Liver (tissue), 9 donors: ENCODE measurements around the gene FRAS1. TPM values are rescaled to one million over a fixed set of nuclear protein-coding genes. Genes with fewer than 3 reads are reported as not detected.

Source experiments
- DNase-seq: peaks from one replicate; pipeline ENCODE4 v3.0.0-alpha.2; 2017; ENCODE audit warnings: low spot score
- H3K27ac ChIP-seq, 2 donors: one replicate each; pipeline ENCODE4 v1.7.0; 2013; ENCODE audit warnings: inconsistent platforms in 2 of 2, low read length in 2 of 2, control low read depth in 1 of 2, low read depth in 1 of 2, mild to moderate bottlenecking in 1 of 2
- H3K27me3 ChIP-seq, 4 donors: one replicate each; pipeline versions ENCODE4 v1.6.1 to v1.7.0; 2013; ENCODE audit warnings: low read length in 3 of 4, inconsistent platforms in 1 of 4, mild to moderate bottlenecking in 1 of 4, moderate library complexity in 1 of 4; ENCODE audit not compliant: control insufficient read depth in 4 of 4, insufficient read depth in 4 of 4
- H3K36me3 ChIP-seq, 4 donors: one replicate each; pipeline versions ENCODE4 v1.6.1 to v1.7.0; 2013; ENCODE audit warnings: low read length in 3 of 4, mild to moderate bottlenecking in 3 of 4, low read depth in 1 of 4, moderate library complexity in 1 of 4; ENCODE audit not compliant: control insufficient read depth in 4 of 4, insufficient read depth in 3 of 4
- H3K4me1 ChIP-seq, 4 donors: one replicate each; pipeline versions ENCODE4 v1.6.1 to v1.7.0; 2013; ENCODE audit warnings: low read length in 3 of 4, mild to moderate bottlenecking in 3 of 4, moderate library complexity in 1 of 4; ENCODE audit not compliant: control insufficient read depth in 4 of 4, insufficient read depth in 4 of 4
- H3K4me3 ChIP-seq, 3 donors: one replicate each; pipeline versions ENCODE4 v1.6.1 to v1.7.0; 2013; ENCODE audit warnings: low read length in 3 of 3, control low read depth in 1 of 3, low read depth in 1 of 3, mild to moderate bottlenecking in 1 of 3
- H3K9ac ChIP-seq, 2 donors: one replicate each; pipeline ENCODE4 v1.7.0; 2013; ENCODE audit warnings: low read length in 2 of 2, mild to moderate bottlenecking in 2 of 2, moderate library complexity in 2 of 2, control low read depth in 1 of 2, low read depth in 1 of 2
- H3K9me3 ChIP-seq, 4 donors: one replicate each; pipeline versions ENCODE4 v1.6.1 to v1.7.0; 2013; ENCODE audit warnings: low read length in 3 of 4; ENCODE audit not compliant: control insufficient read depth in 4 of 4
- CTCF ChIP-seq: fragments of 150-350 bp; IDR thresholded peaks from 2 replicates; pipeline ENCODE4 v1.5.1; 2017; ENCODE audit warnings: improper control_type of control experiment, low read depth, low read length; ENCODE audit not compliant: missing input control
- EGR1 ChIP-seq, 2 donors: IDR thresholded peaks; 2 replicates each; pipeline ENCODE4 v1.6.1; 2016 to 2018; ENCODE audit warnings: antibody characterized with exemption in 2 of 2, low read depth in 2 of 2
- FOXA1 ChIP-seq: IDR thresholded peaks from 2 replicates; pipeline ENCODE4 v1.6.1; 2016; ENCODE audit warnings: antibody characterized with exemption
- FOXA2 ChIP-seq: IDR thresholded peaks from 2 replicates; pipeline ENCODE4 v1.6.1; 2016; ENCODE audit warnings: antibody characterized with exemption
- GABPA ChIP-seq, 2 donors: IDR thresholded peaks in 1 of 2; conservative IDR thresholded peaks in 1 of 2; 2 replicates each; pipeline ENCODE4 v1.6.1; 2016; ENCODE audit warnings: antibody characterized with exemption in 2 of 2, mild to moderate bottlenecking in 1 of 2, moderate library complexity in 1 of 2
- HNF4A ChIP-seq, 2 donors: conservative IDR thresholded peaks; 2 replicates each; pipeline ENCODE4 v1.6.1; 2016; ENCODE audit warnings: antibody characterized with exemption in 2 of 2, mild to moderate bottlenecking in 2 of 2
- HNF4G ChIP-seq: IDR thresholded peaks from 2 replicates; pipeline ENCODE4 v1.6.1; 2016; ENCODE audit warnings: antibody characterized with exemption
- MAX ChIP-seq: IDR thresholded peaks from 2 replicates; pipeline ENCODE4 v1.6.1; 2016; ENCODE audit warnings: antibody characterized with exemption
- NR2F2 ChIP-seq: IDR thresholded peaks from 2 replicates; pipeline ENCODE4 v1.6.1; 2016; ENCODE audit warnings: antibody characterized with exemption
- RAD21 ChIP-seq, 2 donors: IDR thresholded peaks; 2 replicates each; pipeline ENCODE4 v1.6.1; 2016; ENCODE audit warnings: antibody characterized with exemption in 2 of 2, mild to moderate bottlenecking in 2 of 2
- REST ChIP-seq: IDR thresholded peaks from 2 replicates; pipeline ENCODE4 v1.6.1; 2016; ENCODE audit warnings: antibody characterized with exemption, mild to moderate bottlenecking
- RXRA ChIP-seq, 2 donors: IDR thresholded peaks; 2 replicates each; pipeline ENCODE4 v1.6.1; 2017 to 2018; ENCODE audit warnings: antibody characterized with exemption in 2 of 2, mild to moderate bottlenecking in 1 of 2
- TAF1 ChIP-seq: conservative IDR thresholded peaks from 2 replicates; pipeline ENCODE4 v1.6.1; 2016; ENCODE audit warnings: antibody characterized with exemption, mild to moderate bottlenecking
- YY1 ChIP-seq: IDR thresholded peaks from 2 replicates; pipeline ENCODE4 v1.6.1; 2016; ENCODE audit warnings: antibody characterized with exemption, mild to moderate bottlenecking
- ZBTB33 ChIP-seq: IDR thresholded peaks from 2 replicates; pipeline ENCODE4 v1.6.1; 2016; ENCODE audit warnings: antibody characterized with exemption
- WGBS: extraction: QIAGEN DNeasy Blood & Tissue Kit; methylation state at CpG from one replicate; pipeline ENCODE4 v1.1.7; 2013; 5-methylcytosine and 5-hydroxymethylcytosine counted together
- polyA plus RNA-seq, 2 donors: library from polyadenylated mRNA; stranded (reverse) in 1 of 2; unstranded in 1 of 2; fragments of 200-250 nt in 1 of 2; fragments of >200 nt in 1 of 2; fragmentation: Nextera tagmentation in 1 of 2; extraction: Ambion mirVana in 1 of 2; gene quantifications; one replicate each; pipeline versions ENCODE4 v1.2.1 to v1.2.3, GENCODE V29; 2013 to 2015
- total RNA-seq, 2 donors: library from RNA; depleted of rRNA; stranded (reverse); fragments of >200 nt; gene quantifications; one replicate each; pipeline ENCODE4 v1.2.3, GENCODE V29; 2014
- donor health status: healthy.
- donor health status: healthy.
- donor health status: healthy.
- donor health status: healthy.
- donor health status: healthy.

Gene FRAS1
- total and polyA plus RNA-seq, 4 donors, result 0.08 to 6.0 (median 1.1) TPM

- no peaks in the 10 kb centered on the region for H3K27me3 ChIP-seq
- 47% methylated on average over 1 of the region's 1 CpG for WGBS
- TF ChIP-seq MAX, result no peak
- TF ChIP-seq ZBTB33, result no peak
- TF ChIP-seq CTCF, result no peak
- TF ChIP-seq HNF4G, result no peak
- no peak for TF ChIP-seq FOXA1
- no peak for TF ChIP-seq YY1
- TF ChIP-seq HNF4A (conservative IDR thresholded peaks at IDR 0.05), result no peak
- no peak for TF ChIP-seq GABPA (IDR thresholded peaks at IDR 0.05 in 1 of 2, conservative IDR thresholded peaks at IDR 0.05 in 1 of 2)
- no peak overlapping the region for H3K27ac ChIP-seq
- DNase-seq, result no peak
- no peaks in the 10 kb centered on the region for H3K9me3 ChIP-seq
- H3K4me1 ChIP-seq, result no peaks in the 10 kb centered on the region
- no peak overlapping the region for H3K4me3 ChIP-seq
- H3K36me3 ChIP-seq, result no peaks in the 10 kb centered on the region
- no peak overlapping the region for H3K9ac ChIP-seq
These were observed 466.9 kb downstream of the FRAS1 start for GRCh38 chr4:78524009-78524408.

- Histone ChIP-seq H3K9ac (no peak overlapping the region), H3K4me1 (no peaks in the 10 kb centered on the region), H3K9me3 (no peaks in the 10 kb centered on the region), H3K36me3 (no peaks in the 10 kb centered on the region), H3K4me3 (no peak overlapping the region), H3K27me3 (no peaks in the 10 kb centered on the region), H3K27ac (no peak overlapping the region)
- TF ChIP-seq FOXA2, result no peak
- TF ChIP-seq RAD21 (IDR thresholded peaks at IDR 0.05), result no peak
- TF ChIP-seq NR2F2, result no peak
- TF ChIP-seq REST, result no peak
- TF ChIP-seq GABPA (IDR thresholded peaks at IDR 0.05 in 1 of 2, conservative IDR thresholded peaks at IDR 0.05 in 1 of 2), result no peak
- TF ChIP-seq EGR1 (IDR thresholded peaks at IDR 0.05; ENCODE audit: low read depth in 2 of 2), result no peak
- no peak for TF ChIP-seq RXRA (IDR thresholded peaks at IDR 0.05)
- no peak for TF ChIP-seq TAF1
- TF ChIP-seq ZBTB33, result no peak
- TF ChIP-seq MAX, result no peak
- no peak for TF ChIP-seq FOXA1
- DNase-seq, result no peak
- WGBS, result 75% methylated on average over 3 of the region's 3 CpGs
These were observed 468.4 kb downstream of the FRAS1 start for GRCh38 chr4:78525559-78525958.
